HEK293 (cell line): ENCODE measurements around the gene FAM200C.

Experiments
- CTCF ChIA-PET: fragments of 350-600 bp; formaldehyde crosslinking; extraction: SDS; loops from one replicate; lab custom pipeline; 2021; ENCODE audit warnings: antibody characterized with exemption; lab: Yijun Ruan, JAX
- POLR2A ChIA-PET: fragments of 300-600 bp; formaldehyde crosslinking; extraction: SDS; loops from one replicate; lab custom pipeline; 2020; ENCODE audit warnings: antibody characterized with exemption, inconsistent platforms; lab: Yijun Ruan, JAX
- H3K27ac ChIP-seq: fragments of 200-500 bp; sonication (Bioruptor generic); 2 replicates; pipeline ENCODE4 v1.5.1; 2014; ENCODE audit warnings: low read depth, low read length, control low read depth, inconsistent platforms; ENCODE audit errors: extremely low read depth
- H3K36me3 ChIP-seq, 2 experiments: fragments of 200-500 bp in 1 of 2; sonication (Bioruptor generic) in 1 of 2; 1 replicate in 1 of 2; 2 replicates in 1 of 2; pipeline ENCODE4 v1.5.1; 2014 to 2017; ENCODE audit warnings: inconsistent platforms in 2 of 2, low read length in 2 of 2; ENCODE audit not compliant: control insufficient read depth in 2 of 2, insufficient read depth in 1 of 2
- H3K4me1 ChIP-seq: fragments of 200-500 bp; sonication (Bioruptor generic); 2 replicates; pipeline ENCODE4 v1.5.1; 2014; ENCODE audit warnings: mild to moderate bottlenecking, low read length, inconsistent platforms; ENCODE audit not compliant: control insufficient read depth, insufficient read depth
- H3K4me3 ChIP-seq: 2 replicates; pipeline ENCODE4 v1.5.1; 2011; ENCODE audit warnings: low read depth, mild to moderate bottlenecking, control low read depth, low read length, moderate library complexity
- H3K9me3 ChIP-seq: fragments of 200-500 bp; sonication (Bioruptor generic); 2 replicates; pipeline ENCODE4 v1.5.1; 2014; ENCODE audit warnings: low read depth, low read length, inconsistent platforms; ENCODE audit not compliant: control insufficient read depth, insufficient read depth
- AEBP2 ChIP-seq: fragments of 450-650 bp; formaldehyde crosslinking; IDR thresholded peaks from 2 replicates; pipeline ENCODE4 v1.5.1; 2016; ENCODE audit warnings: missing biosample characterization, missing genetic modification characterization, borderline replicate concordance
- HIC1 ChIP-seq: fragments of 450-650 bp; formaldehyde crosslinking; IDR thresholded peaks from 2 replicates; pipeline ENCODE4 v1.5.1; 2016; ENCODE audit warnings: missing biosample characterization, missing genetic modification characterization
- INSM2 ChIP-seq: fragments of 450-650 bp; formaldehyde crosslinking; IDR thresholded peaks from 2 replicates; pipeline ENCODE4 v1.5.1; 2016; ENCODE audit warnings: missing biosample characterization, missing genetic modification characterization
- KLF17 ChIP-seq: fragments of 450-650 bp; formaldehyde crosslinking; IDR thresholded peaks from 2 replicates; pipeline ENCODE4 v1.5.1; 2016; ENCODE audit warnings: missing biosample characterization, missing genetic modification characterization
- PRDM10 ChIP-seq: fragments of 450-650 bp; formaldehyde crosslinking; IDR thresholded peaks from 2 replicates; pipeline ENCODE4 v1.5.1; 2016; ENCODE audit warnings: missing biosample characterization, missing genetic modification characterization
- SCRT2 ChIP-seq: fragments of 450-650 bp; formaldehyde crosslinking; IDR thresholded peaks from 2 replicates; pipeline ENCODE4 v1.5.1; 2016; ENCODE audit warnings: missing biosample characterization, missing genetic modification characterization
- YY1 ChIP-seq: fragments of 450-650 bp; formaldehyde crosslinking; IDR thresholded peaks from 2 replicates; pipeline ENCODE4 v1.5.1; 2018; ENCODE audit warnings: missing biosample characterization, missing genetic modification characterization
- ZFP37 ChIP-seq: fragments of 450-650 bp; formaldehyde crosslinking; IDR thresholded peaks from 2 replicates; pipeline ENCODE4 v1.5.1; 2016; ENCODE audit warnings: missing biosample characterization, missing genetic modification characterization
- ZNF140 ChIP-seq: fragments of 450-650 bp; formaldehyde crosslinking; IDR thresholded peaks from 2 replicates; pipeline ENCODE4 v1.5.1; 2016; ENCODE audit warnings: missing biosample characterization, missing genetic modification characterization
- ZNF146 ChIP-seq: fragments of 450-650 bp; formaldehyde crosslinking; IDR thresholded peaks from 2 replicates; pipeline ENCODE4 v1.5.1; 2016; ENCODE audit warnings: missing biosample characterization, missing genetic modification characterization
- ZNF16 ChIP-seq: fragments of 450-650 bp; formaldehyde crosslinking; IDR thresholded peaks from 2 replicates; pipeline ENCODE4 v1.5.1; 2016; ENCODE audit warnings: low read depth, missing biosample characterization, missing genetic modification characterization
- ZNF18 ChIP-seq: fragments of 450-650 bp; formaldehyde crosslinking; IDR thresholded peaks from 2 replicates; pipeline ENCODE4 v1.5.1; 2016; ENCODE audit warnings: missing biosample characterization, missing genetic modification characterization
- ZNF404 ChIP-seq: fragments of 450-650 bp; formaldehyde crosslinking; IDR thresholded peaks from 2 replicates; pipeline ENCODE4 v1.5.1; 2017; ENCODE audit warnings: missing biosample characterization, missing genetic modification characterization
- ZNF488 ChIP-seq: fragments of 450-650 bp; formaldehyde crosslinking; IDR thresholded peaks from 2 replicates; pipeline ENCODE4 v1.5.1; 2016; ENCODE audit warnings: missing biosample characterization, missing genetic modification characterization
- ZNF548 ChIP-seq: fragments of 450-650 bp; formaldehyde crosslinking; IDR thresholded peaks from 2 replicates; pipeline ENCODE4 v1.5.1; 2016; ENCODE audit warnings: missing biosample characterization, missing genetic modification characterization
- ZNF555 ChIP-seq: fragments of 450-650 bp; formaldehyde crosslinking; conservative IDR thresholded peaks from 2 replicates; pipeline ENCODE4 v1.5.1; 2017; ENCODE audit warnings: missing biosample characterization, mild to moderate bottlenecking, missing genetic modification characterization, inconsistent platforms
- ZNF610 ChIP-seq: fragments of 450-650 bp; formaldehyde crosslinking; IDR thresholded peaks from 2 replicates; pipeline ENCODE4 v1.5.1; 2016; ENCODE audit warnings: missing biosample characterization, missing genetic modification characterization, borderline replicate concordance
- ZNF623 ChIP-seq: fragments of 450-650 bp; formaldehyde crosslinking; IDR thresholded peaks from 2 replicates; pipeline ENCODE4 v1.5.1; 2016; ENCODE audit warnings: missing biosample characterization, missing genetic modification characterization
- ZNF624 ChIP-seq: fragments of 450-650 bp; formaldehyde crosslinking; IDR thresholded peaks from 2 replicates; pipeline ENCODE4 v1.5.1; 2017; ENCODE audit warnings: missing biosample characterization, missing genetic modification characterization
- ZNF677 ChIP-seq: fragments of 450-650 bp; IDR thresholded peaks from 2 replicates; pipeline ENCODE4 v1.5.0; 2018; ENCODE audit warnings: missing biosample characterization, mild to moderate bottlenecking, missing genetic modification characterization, moderate library complexity
- ZNF701 ChIP-seq: fragments of 450-650 bp; formaldehyde crosslinking; IDR thresholded peaks from 2 replicates; pipeline ENCODE4 v1.5.1; 2016; ENCODE audit warnings: missing biosample characterization, missing genetic modification characterization
- ZSCAN18 ChIP-seq: fragments of 450-650 bp; formaldehyde crosslinking; IDR thresholded peaks from 2 replicates; pipeline ENCODE4 v1.5.1; 2016; ENCODE audit warnings: missing biosample characterization, missing genetic modification characterization

Gene FAM200C

GRCh38 chr5:160375701-160376100 is 24.2 kb downstream of the FAM200C start:
- TF ChIP-seq ZNF404: no peak
- TF ChIP-seq ZNF146: no peak
- no peak for TF ChIP-seq ZNF677 (tag by site-specific recombination)
- no peak for TF ChIP-seq KLF17 (tag by site-specific recombination)
- TF ChIP-seq ZNF610 (tag by site-specific recombination): no peak
- no peak for TF ChIP-seq ZNF18 (tag by site-specific recombination)
- TF ChIP-seq SCRT2: no peak
- no peak for TF ChIP-seq YY1 (tag by site-specific recombination)
- no peak for TF ChIP-seq ZNF623 (tag by site-specific recombination)
- no peak for TF ChIP-seq ZFP37 (tag by site-specific recombination)
- no peak for TF ChIP-seq ZNF548
- no peak for TF ChIP-seq ZNF555
- no peak for TF ChIP-seq ZNF488 (tag by site-specific recombination)
- no peak overlapping the region for H3K4me3 ChIP-seq
- ChIA-PET POLR2A (no interaction called here), CTCF (interaction anchor here (0.9 to 1.5 kb wide), 3 partner anchors 13 to 30 kb away, joined by 3 read pairs; no protein-coding TSS in a partner anchor)
- H3K27ac ChIP-seq: no peak overlapping the region
- H3K9me3 ChIP-seq: no peaks in the 10 kb centered on the region
- no peaks in the 10 kb centered on the region for H3K4me1 ChIP-seq
- H3K36me3 ChIP-seq: no peaks in the 10 kb centered on the region

- Histone ChIP-seq H3K36me3 (no peaks in the 10 kb centered on the region), H3K4me1 (no peaks in the 10 kb centered on the region), H3K27ac (no peak overlapping the region), H3K4me3 (no peak overlapping the region), H3K9me3 (no peaks in the 10 kb centered on the region)
- ChIA-PET POLR2A (no interaction called here), CTCF (no interaction called here)
- TF ChIP-seq ZNF16 (tag by site-specific recombination) (no peak), ZNF701 (tag by site-specific recombination) (no peak), HIC1 (tag by site-specific recombination) (no peak), YY1 (tag by site-specific recombination) (no peak), AEBP2 (tag by site-specific recombination) (no peak), PRDM10 (tag by site-specific recombination) (no peak), INSM2 (tag by site-specific recombination) (no peak), ZNF140 (tag by site-specific recombination) (no peak), ZSCAN18 (tag by site-specific recombination) (no peak), ZNF624 (no peak)
Observed at GRCh38 chr5:160375166-160375565, 24.7 kb downstream of the FAM200C start.
